Transverse colon (tissue), 4 donors: ENCODE data around the gene CTNNA1.

Experiments used
- EP300 ChIP-seq: sonication (generic); formaldehyde crosslinking; IDR thresholded peaks from one replicate; pipeline ENCODE4 v1.6.1; 2017; ENCODE audit warnings: antibody characterized with exemption, low read depth
- POLR2A ChIP-seq: fragments of 450-650 bp; IDR thresholded peaks from one replicate; pipeline ENCODE4 v1.6.1; 2016; ENCODE audit warnings: antibody characterized with exemption, mild to moderate bottlenecking, moderate library complexity
- POLR2AphosphoS5 ChIP-seq, 3 donors: sonication (generic); formaldehyde crosslinking; IDR thresholded peaks; one replicate each; pipeline ENCODE4 v1.6.1; 2016; ENCODE audit warnings: antibody characterized with exemption in 3 of 3
- TF ChIP-seq, protein P1 (sequence below), 5 experiments: fragments of 200-600 bp in 3 of 5; fragments of 450-650 bp in 2 of 5; sonication (generic) in 3 of 5; IDR thresholded peaks; 1 replicate in 2 of 5; 2 replicates in 3 of 5; pipeline ENCODE4 v1.5.1; 2016 to 2017; ENCODE audit warnings: antibody characterized with exemption in 5 of 5, inconsistent platforms in 3 of 5, mild to moderate bottlenecking in 2 of 5, moderate library complexity in 1 of 5

- TF ChIP-seq, protein P1, sequence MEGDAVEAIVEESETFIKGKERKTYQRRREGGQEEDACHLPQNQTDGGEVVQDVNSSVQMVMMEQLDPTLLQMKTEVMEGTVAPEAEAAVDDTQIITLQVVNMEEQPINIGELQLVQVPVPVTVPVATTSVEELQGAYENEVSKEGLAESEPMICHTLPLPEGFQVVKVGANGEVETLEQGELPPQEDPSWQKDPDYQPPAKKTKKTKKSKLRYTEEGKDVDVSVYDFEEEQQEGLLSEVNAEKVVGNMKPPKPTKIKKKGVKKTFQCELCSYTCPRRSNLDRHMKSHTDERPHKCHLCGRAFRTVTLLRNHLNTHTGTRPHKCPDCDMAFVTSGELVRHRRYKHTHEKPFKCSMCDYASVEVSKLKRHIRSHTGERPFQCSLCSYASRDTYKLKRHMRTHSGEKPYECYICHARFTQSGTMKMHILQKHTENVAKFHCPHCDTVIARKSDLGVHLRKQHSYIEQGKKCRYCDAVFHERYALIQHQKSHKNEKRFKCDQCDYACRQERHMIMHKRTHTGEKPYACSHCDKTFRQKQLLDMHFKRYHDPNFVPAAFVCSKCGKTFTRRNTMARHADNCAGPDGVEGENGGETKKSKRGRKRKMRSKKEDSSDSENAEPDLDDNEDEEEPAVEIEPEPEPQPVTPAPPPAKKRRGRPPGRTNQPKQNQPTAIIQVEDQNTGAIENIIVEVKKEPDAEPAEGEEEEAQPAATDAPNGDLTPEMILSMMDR (IDR thresholded peaks at IDR 0.05): no peak
- TF ChIP-seq POLR2AphosphoS5 (IDR thresholded peaks at IDR 0.05): no peak
- TF ChIP-seq POLR2A: no peak
- TF ChIP-seq EP300: no peak
Observed at GRCh38 chr5:138711087-138711486, 42.1 kb upstream of the CTNNA1 start.
